ENCODE results near the gene IRF5.

DNA sequence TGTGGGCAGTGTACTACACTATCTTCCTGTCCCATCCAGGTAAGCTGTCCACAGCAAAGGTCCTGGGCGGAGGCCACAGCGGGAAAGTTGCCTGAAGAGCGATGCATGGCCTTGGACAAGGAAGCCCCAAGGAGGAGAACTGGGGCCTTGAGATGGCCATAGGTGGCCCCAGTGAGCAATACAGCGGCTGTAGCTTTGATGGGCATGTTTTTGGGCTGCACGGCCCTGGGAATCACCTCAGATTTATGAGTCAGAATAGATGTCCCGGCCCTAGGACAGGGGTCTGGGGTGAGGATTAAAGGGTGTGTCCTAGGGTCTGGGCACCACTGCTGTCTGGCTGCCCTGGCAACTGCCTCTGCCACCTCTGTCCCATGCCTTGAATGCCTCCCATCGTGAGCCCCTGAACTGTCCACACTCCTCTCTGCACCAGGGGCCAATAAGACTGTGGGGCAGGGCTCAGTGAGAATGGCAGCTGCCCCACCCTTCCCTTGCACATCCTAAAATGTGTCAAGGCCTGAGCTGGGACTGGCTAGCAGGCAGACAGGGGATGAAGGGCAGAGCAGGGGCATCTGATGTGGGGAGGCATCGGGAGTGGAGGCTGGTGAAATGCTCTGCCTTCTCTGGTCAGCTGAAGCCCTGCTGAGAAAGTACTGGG lies 9.4 kb upstream of the IRF5 start:
- TF ChIP-seq, protein P1, sequence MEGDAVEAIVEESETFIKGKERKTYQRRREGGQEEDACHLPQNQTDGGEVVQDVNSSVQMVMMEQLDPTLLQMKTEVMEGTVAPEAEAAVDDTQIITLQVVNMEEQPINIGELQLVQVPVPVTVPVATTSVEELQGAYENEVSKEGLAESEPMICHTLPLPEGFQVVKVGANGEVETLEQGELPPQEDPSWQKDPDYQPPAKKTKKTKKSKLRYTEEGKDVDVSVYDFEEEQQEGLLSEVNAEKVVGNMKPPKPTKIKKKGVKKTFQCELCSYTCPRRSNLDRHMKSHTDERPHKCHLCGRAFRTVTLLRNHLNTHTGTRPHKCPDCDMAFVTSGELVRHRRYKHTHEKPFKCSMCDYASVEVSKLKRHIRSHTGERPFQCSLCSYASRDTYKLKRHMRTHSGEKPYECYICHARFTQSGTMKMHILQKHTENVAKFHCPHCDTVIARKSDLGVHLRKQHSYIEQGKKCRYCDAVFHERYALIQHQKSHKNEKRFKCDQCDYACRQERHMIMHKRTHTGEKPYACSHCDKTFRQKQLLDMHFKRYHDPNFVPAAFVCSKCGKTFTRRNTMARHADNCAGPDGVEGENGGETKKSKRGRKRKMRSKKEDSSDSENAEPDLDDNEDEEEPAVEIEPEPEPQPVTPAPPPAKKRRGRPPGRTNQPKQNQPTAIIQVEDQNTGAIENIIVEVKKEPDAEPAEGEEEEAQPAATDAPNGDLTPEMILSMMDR (IDR thresholded peaks at IDR 0.05), result no peak
- TF ChIP-seq POLR2AphosphoS5 (IDR thresholded peaks at IDR 0.05), result no peak
- TF ChIP-seq POLR2A (IDR thresholded peaks at IDR 0.05), result no peak
